Measurements from ENCODE around the gene ALDH16A1.

DNA sequence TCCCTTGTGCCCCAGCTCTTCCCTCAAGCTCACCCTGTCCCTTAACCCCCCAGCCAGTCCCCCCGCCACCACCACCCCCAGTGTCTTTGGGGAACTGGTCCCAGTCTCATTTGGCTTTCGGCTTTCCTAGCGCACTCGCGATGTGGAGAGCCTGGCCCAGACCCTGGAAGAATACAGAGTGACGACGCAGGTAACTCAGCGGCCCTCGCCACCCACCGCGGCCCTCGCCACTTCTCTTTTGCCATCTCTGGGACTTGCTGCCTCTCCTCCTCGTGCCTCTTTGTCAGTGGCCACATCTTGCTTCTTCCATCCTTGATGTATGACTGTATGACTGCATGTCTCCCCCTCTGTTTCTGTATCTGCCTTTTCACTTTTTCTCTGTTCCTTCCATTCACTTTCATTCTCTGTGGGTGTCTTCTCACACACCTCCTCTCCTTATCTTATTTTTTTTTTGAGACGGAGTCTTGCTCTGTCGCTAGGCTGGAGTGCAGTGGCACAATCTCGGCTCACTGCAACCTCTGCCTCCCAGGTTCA, 45.5 kb upstream of the ALDH16A1 start:
- TF ChIP-seq, protein P1, sequence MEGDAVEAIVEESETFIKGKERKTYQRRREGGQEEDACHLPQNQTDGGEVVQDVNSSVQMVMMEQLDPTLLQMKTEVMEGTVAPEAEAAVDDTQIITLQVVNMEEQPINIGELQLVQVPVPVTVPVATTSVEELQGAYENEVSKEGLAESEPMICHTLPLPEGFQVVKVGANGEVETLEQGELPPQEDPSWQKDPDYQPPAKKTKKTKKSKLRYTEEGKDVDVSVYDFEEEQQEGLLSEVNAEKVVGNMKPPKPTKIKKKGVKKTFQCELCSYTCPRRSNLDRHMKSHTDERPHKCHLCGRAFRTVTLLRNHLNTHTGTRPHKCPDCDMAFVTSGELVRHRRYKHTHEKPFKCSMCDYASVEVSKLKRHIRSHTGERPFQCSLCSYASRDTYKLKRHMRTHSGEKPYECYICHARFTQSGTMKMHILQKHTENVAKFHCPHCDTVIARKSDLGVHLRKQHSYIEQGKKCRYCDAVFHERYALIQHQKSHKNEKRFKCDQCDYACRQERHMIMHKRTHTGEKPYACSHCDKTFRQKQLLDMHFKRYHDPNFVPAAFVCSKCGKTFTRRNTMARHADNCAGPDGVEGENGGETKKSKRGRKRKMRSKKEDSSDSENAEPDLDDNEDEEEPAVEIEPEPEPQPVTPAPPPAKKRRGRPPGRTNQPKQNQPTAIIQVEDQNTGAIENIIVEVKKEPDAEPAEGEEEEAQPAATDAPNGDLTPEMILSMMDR (IDR thresholded peaks at IDR 0.05) = no peak
- no peak for TF ChIP-seq EZH2 (IDR thresholded peaks at IDR 0.05; ENCODE audit: borderline replicate concordance, insufficient read depth, low read depth, low read length, poor library complexity, severe bottlenecking)

Data from B cell (primary cell).